Measurements from ENCODE around the gene VPS36.
"Not testable (repeated sequence)": the region's sequence is repeated elsewhere in the genome, so short reads cannot be mapped to it uniquely, and the experiment has no call there.

Gene VPS36

DNA sequence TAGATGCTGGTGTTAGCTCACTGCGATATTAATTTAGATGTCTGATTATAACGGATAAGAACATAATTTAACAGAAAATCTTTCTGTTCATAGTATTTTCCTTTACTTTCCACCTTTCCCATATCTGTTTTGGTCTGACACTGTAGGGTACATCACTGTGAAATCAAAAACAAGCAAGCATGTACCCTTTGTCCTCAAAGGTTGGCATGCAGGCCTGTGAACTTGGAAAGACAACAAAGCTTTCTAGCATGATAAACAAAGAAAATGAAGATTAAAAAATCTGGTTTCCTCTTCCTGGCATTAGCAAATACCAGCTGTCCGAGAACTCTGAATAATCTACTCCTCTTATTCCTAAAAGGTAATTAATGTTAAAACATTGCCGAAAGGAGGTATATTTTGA, 76.0 kb downstream of the VPS36 start:
- no peak for DNase-seq

DNA sequence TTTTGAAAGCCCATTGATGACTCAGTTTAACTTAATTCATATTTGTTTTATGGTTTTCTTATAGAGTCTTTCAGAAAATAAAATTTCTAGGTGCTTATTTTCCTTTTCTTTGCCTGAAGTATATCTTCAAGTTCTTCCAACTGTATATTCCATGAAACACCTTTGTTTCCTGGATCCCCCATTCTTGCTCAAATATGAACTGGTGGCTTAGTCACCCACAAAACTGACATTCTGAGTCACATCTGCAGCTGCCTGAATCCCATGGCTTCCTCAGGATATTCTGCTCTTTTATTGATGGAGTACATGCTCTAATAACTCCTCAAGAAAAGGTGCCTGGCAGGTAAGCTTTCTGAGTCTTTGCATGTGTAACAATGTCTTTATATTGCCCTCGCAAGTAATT, 77.2 kb downstream of the VPS36 start:
- DNase-seq = not testable (repeated sequence)

DNA sequence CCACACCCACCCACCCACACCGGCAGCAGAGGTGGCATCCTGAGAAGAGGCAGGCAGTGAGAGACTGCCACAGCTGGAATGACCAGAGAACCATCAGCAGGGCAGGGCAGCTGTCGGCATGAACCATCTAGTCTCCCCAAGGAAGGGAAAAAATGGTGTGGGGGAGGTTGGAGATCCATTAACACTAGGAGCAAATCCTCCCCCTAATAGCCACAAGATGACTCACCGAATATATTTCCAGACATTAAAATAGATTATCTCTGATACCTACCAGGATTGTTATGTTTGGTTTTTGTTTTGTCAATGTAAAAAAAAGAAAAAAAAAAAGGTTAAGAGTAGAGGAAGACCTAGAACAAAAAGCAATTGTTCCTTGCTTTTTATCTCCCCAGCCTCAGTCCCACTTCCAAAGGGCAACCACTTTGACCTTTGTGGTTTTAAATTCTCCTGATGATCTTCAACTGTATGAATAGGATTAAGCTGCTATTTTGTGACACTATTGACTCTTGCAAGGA, 78.6 kb downstream of the VPS36 start:
- DNase-seq = no peak

DNA sequence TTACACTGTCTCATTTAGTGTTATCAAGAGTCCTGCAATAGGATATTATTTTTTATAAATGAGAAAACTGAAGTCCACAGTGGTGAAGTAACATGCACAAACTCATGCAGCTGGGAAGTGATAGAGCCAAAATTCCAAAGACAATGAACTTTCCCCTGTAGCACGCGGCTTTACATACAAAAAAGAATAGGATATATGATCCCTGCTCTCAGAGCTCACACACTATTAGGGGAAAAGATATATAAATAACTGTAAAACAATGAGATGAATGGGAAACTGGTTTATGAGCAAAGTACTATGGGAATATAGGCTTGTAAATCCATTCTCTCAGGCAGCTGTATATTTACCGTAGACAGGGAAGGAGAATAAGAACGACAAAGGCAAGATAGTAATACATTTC, 84.1 kb downstream of the VPS36 start:
- DNase-seq = no peak
